Measurements from ENCODE around the gene MGAM2. TPM values are rescaled to one million over a fixed set of nuclear protein-coding genes. Genes with fewer than 3 reads are reported as not detected.

Gene MGAM2
- total and polyA plus RNA-seq, 2 donors (not counting 1 experiment from before 2014, with no cell fraction given), result not detected

- no peak for DNase-seq
- H3K4me3 ChIP-seq (ENCODE audit: control extremely low read depth in 1 of 5, extremely low read depth in 1 of 5, insufficient read depth in 1 of 5, low read depth in 2 of 5, low read length in 4 of 5), result no peak overlapping the region
- H3K27me3 ChIP-seq (replicated peaks in 1 of 4; ENCODE audit: control extremely low read depth in 1 of 4, control insufficient read depth in 3 of 4, insufficient read depth in 4 of 4, low read length in 3 of 4), result no peaks in the 10 kb centered on the region
- no peaks in the 10 kb centered on the region for H3K4me1 ChIP-seq (ENCODE audit: control insufficient read depth in 2 of 2, insufficient read depth in 2 of 2, low read length in 2 of 2)
- Mint-ChIP-seq H3K4me1 (no peaks in the 10 kb centered on the region), H3K27ac (no peak overlapping the region), H3K27me3 (no peaks in the 10 kb centered on the region), H3K4me3 (no peak overlapping the region), H3K9me3 (ENCODE audit: insufficient read depth) (no peaks in the 10 kb centered on the region)
- no peaks in the 10 kb centered on the region for H3K36me3 ChIP-seq (replicated peaks in 1 of 2; ENCODE audit: control extremely low read depth in 1 of 2, control insufficient read depth in 1 of 2, extremely low read depth in 1 of 2, insufficient read depth in 2 of 2, low read length in 1 of 2)
- no peaks in the 10 kb centered on the region for H4K20me1 ChIP-seq (ENCODE audit: control insufficient read depth, insufficient read depth, low read length, poor library complexity, severe bottlenecking)
- 78% methylated on average over 1 of the region's 4 CpGs for WGBS (ENCODE audit: insufficient coverage)
- H3K4me2 ChIP-seq (replicated peaks; ENCODE audit: low read depth, low read length, poor library complexity, severe bottlenecking), result no peak overlapping the region
- no peaks in the 10 kb centered on the region for H3K9me3 ChIP-seq (ENCODE audit: control extremely low read depth in 1 of 3, control insufficient read depth in 2 of 3, insufficient read depth in 1 of 3, low read length in 2 of 3)
- H3K79me2 ChIP-seq (ENCODE audit: control insufficient read depth, insufficient read depth, low read length), result no peaks in the 10 kb centered on the region
- TF ChIP-seq EZH2 (IDR thresholded peaks at IDR 0.05; ENCODE audit: borderline replicate concordance, insufficient read depth, low read depth, low read length, poor library complexity, severe bottlenecking) (no peak), CTCF (IDR thresholded peaks at IDR 0.05) (no peak)
- no peak overlapping the region for H3K9ac ChIP-seq (ENCODE audit: low read length)
- ChIA-PET CTCF (no interaction called here), POLR2A (no interaction called here)
- intact Hi-C loops (cut with micrococcal nuclease), result no loop called here
- no peak for ATAC-seq (ENCODE audit: low read depth)
- no peak overlapping the region for H3K27ac ChIP-seq (ENCODE audit: low read length in 2 of 2)
- no peak overlapping the region for H2AFZ ChIP-seq (ENCODE audit: insufficient read depth, low read depth, low read length, poor library complexity, severe bottlenecking)
These were observed 23.4 kb upstream of the MGAM2 start for GRCh38 chr7:142088022-142088714.

- H3K9me3 Mint-ChIP-seq (ENCODE audit: insufficient read depth), result no peaks in the 10 kb centered on the region
- Histone ChIP-seq H3K9me3 (ENCODE audit: control extremely low read depth in 1 of 3, control insufficient read depth in 2 of 3, insufficient read depth in 1 of 3, low read length in 2 of 3) (no peaks in the 10 kb centered on the region), H3K9ac (ENCODE audit: low read length) (no peak overlapping the region), H4K20me1 (ENCODE audit: control insufficient read depth, insufficient read depth, low read length, poor library complexity, severe bottlenecking) (no peaks in the 10 kb centered on the region), H3K4me2 (replicated peaks; ENCODE audit: low read depth, low read length, poor library complexity, severe bottlenecking) (no peak overlapping the region), H3K27me3 (replicated peaks in 1 of 4; ENCODE audit: control extremely low read depth in 1 of 4, control insufficient read depth in 3 of 4, insufficient read depth in 4 of 4, low read length in 3 of 4) (no peaks in the 10 kb centered on the region), H3K36me3 (replicated peaks in 1 of 2; ENCODE audit: control extremely low read depth in 1 of 2, control insufficient read depth in 1 of 2, extremely low read depth in 1 of 2, insufficient read depth in 2 of 2, low read length in 1 of 2) (no peaks in the 10 kb centered on the region), H3K4me3 (ENCODE audit: control extremely low read depth in 1 of 5, extremely low read depth in 1 of 5, insufficient read depth in 1 of 5, low read depth in 2 of 5, low read length in 4 of 5) (no peak overlapping the region), H3K4me1 (ENCODE audit: control insufficient read depth in 2 of 2, insufficient read depth in 2 of 2, low read length in 2 of 2) (no peaks in the 10 kb centered on the region), H3K27ac (ENCODE audit: low read length in 2 of 2) (no peak overlapping the region), H2AFZ (ENCODE audit: insufficient read depth, low read depth, low read length, poor library complexity, severe bottlenecking) (no peak overlapping the region), H3K79me2 (ENCODE audit: control insufficient read depth, insufficient read depth, low read length) (no peaks in the 10 kb centered on the region)
- H3K27ac Mint-ChIP-seq, result no peak overlapping the region
- no peak overlapping the region for H3K4me3 Mint-ChIP-seq
- ChIA-PET CTCF (no interaction called here), POLR2A (no interaction called here)
- H3K4me1 Mint-ChIP-seq, result no peaks in the 10 kb centered on the region
- 86% methylated on average over 1 of the region's 2 CpGs for WGBS (ENCODE audit: insufficient coverage)
- DNase-seq (no peak), ATAC-seq (ENCODE audit: low read depth) (no peak)
- TF ChIP-seq EZH2 (IDR thresholded peaks at IDR 0.05; ENCODE audit: borderline replicate concordance, insufficient read depth, low read depth, low read length, poor library complexity, severe bottlenecking) (no peak), CTCF (IDR thresholded peaks at IDR 0.05) (no peak)
- H3K27me3 Mint-ChIP-seq, result no peaks in the 10 kb centered on the region
- intact Hi-C loops (cut with micrococcal nuclease), result no loop called here
These were observed 22.5 kb upstream of the MGAM2 start for GRCh38 chr7:142089035-142089434.
